Endodermal cell (in vitro differentiated cells): ENCODE results near the gene SNAP29. TPM values are rescaled to one million over a fixed set of nuclear protein-coding genes. Genes with fewer than 3 reads are reported as not detected.
"Not testable (repeated sequence)": the region's sequence is repeated elsewhere in the genome, so short reads cannot be mapped to it uniquely, and the experiment has no call there.

Experiments
- DNase-seq: peaks from one replicate; pipeline ENCODE4 v3.0.0-alpha.2; 2017
- H3K27ac ChIP-seq: 2 replicates; pipeline ENCODE4 v1.5.1; 2013; ENCODE audit warnings: mild to moderate bottlenecking, low read depth, low read length, moderate library complexity
- H3K27me3 ChIP-seq: 2 replicates; pipeline ENCODE4 v1.6.1; 2013; ENCODE audit warnings: mild to moderate bottlenecking, low read length, moderate library complexity; ENCODE audit not compliant: insufficient read depth, control insufficient read depth, poor library complexity, severe bottlenecking
- H3K36me3 ChIP-seq: 2 replicates; pipeline ENCODE4 v1.7.0; 2013; ENCODE audit warnings: mild to moderate bottlenecking, low read length, moderate library complexity; ENCODE audit not compliant: control insufficient read depth, insufficient read depth
- H3K4me1 ChIP-seq: one replicate; pipeline ENCODE4 v1.7.0; 2013; ENCODE audit warnings: low read length; ENCODE audit not compliant: control insufficient read depth, insufficient read depth
- H3K4me3 ChIP-seq: 2 replicates; pipeline ENCODE4 v1.5.1; 2013; ENCODE audit warnings: mild to moderate bottlenecking, low read length, moderate library complexity
- H3K9ac ChIP-seq: 2 replicates; pipeline ENCODE4 v1.6.1; 2013; ENCODE audit warnings: mild to moderate bottlenecking, low read length, moderate library complexity; ENCODE audit not compliant: poor library complexity, severe bottlenecking; ENCODE audit errors: extremely low read depth
- H3K9me3 ChIP-seq: 2 replicates; pipeline ENCODE4 v1.6.1; 2013; ENCODE audit warnings: mild to moderate bottlenecking, low read length, moderate library complexity; ENCODE audit not compliant: control insufficient read depth
- H3K27ac Mint-ChIP-seq: 2 replicates; pipeline ENCODE4 v1.8.0; 2020; ENCODE audit warnings: mixed read lengths
- H3K27me3 Mint-ChIP-seq: 2 replicates; pipeline ENCODE4 v1.8.0; 2021; ENCODE audit warnings: mild to moderate bottlenecking, mixed read lengths; ENCODE audit not compliant: insufficient read depth
- H3K36me3 Mint-ChIP-seq: 2 replicates; pipeline ENCODE4 v1.8.0; 2020; ENCODE audit warnings: low read depth, mixed read lengths
- H3K4me1 Mint-ChIP-seq: 2 replicates; pipeline ENCODE4 v1.8.0; 2020; ENCODE audit warnings: mixed read lengths
- H3K4me3 Mint-ChIP-seq: 2 replicates; pipeline ENCODE4 v1.8.0; 2020; ENCODE audit warnings: mild to moderate bottlenecking, moderate library complexity, mixed read lengths
- H3K9me3 Mint-ChIP-seq: 2 replicates; pipeline ENCODE4 v1.8.0; 2020; ENCODE audit warnings: mild to moderate bottlenecking, mixed read lengths
- CTCF ChIP-seq: fragments of 200-600 bp; sonication (generic); conservative IDR thresholded peaks from 2 replicates; pipeline ENCODE4 v1.5.0; 2021; ENCODE audit warnings: antibody characterized with exemption, mild to moderate bottlenecking
- WGBS, 2 experiments: methylation state at CpG; one replicate each; pipeline versions ENCODE4 v1.1.5 to v1.1.7; 2013; ENCODE audit warnings: missing lambda C conversion rate in 2 of 2, mixed read lengths in 1 of 2; ENCODE audit not compliant: insufficient coverage in 1 of 2, insufficient read length in 1 of 2; 5-methylcytosine and 5-hydroxymethylcytosine counted together
- total RNA-seq, 2 donors: library from RNA; stranded (reverse); fragmentation: NEBNext Ultra II Directional in 1 of 2; extraction: Animal tissue kit (Norgen Biotek cat#: 25700) in 1 of 2; gene quantifications; 2 replicates in 1 of 2; 3 replicates in 1 of 2; pipeline ENCODE4 v1.2.1, GENCODE V29; 2021

Gene SNAP29
- total RNA-seq, 2 donors from 2014 or later, result 16.5 to 21.8 TPM

GRCh38 chr22:20906387-20906767, 47.6 kb downstream of the SNAP29 start:
- no peak overlapping the region for H3K4me3 Mint-ChIP-seq
- WGBS, 2 experiments, result 87 to 100% methylated on average over 1 to 3 of the region's 3 CpGs
- no peak for TF ChIP-seq CTCF
- H3K27ac Mint-ChIP-seq, result no peak overlapping the region
- Histone ChIP-seq H3K9me3 (no peaks in the 10 kb centered on the region), H3K9ac (no peak overlapping the region), H3K27ac (no peak overlapping the region), H3K4me3 (no peak overlapping the region), H3K36me3 (no peaks in the 10 kb centered on the region), H3K27me3 (no peaks in the 10 kb centered on the region), H3K4me1 (no peaks in the 10 kb centered on the region)
- H3K36me3 Mint-ChIP-seq, result no peaks in the 10 kb centered on the region
- no peaks in the 10 kb centered on the region for H3K9me3 Mint-ChIP-seq
- peaks cover 4% of the 10 kb centered on the region for H3K27me3 Mint-ChIP-seq
- no peak for DNase-seq
- no peaks in the 10 kb centered on the region for H3K4me1 Mint-ChIP-seq

- H3K4me1 Mint-ChIP-seq, H3K4me3 Mint-ChIP-seq, H3K9me3 Mint-ChIP-seq, H3K9ac ChIP-seq, DNase-seq, H3K27me3 ChIP-seq, H3K27ac Mint-ChIP-seq, H3K4me1 ChIP-seq, H3K27ac ChIP-seq, H3K36me3 ChIP-seq, H3K4me3 ChIP-seq, H3K36me3 Mint-ChIP-seq, H3K9me3 ChIP-seq, H3K27me3 Mint-ChIP-seq: not testable (repeated sequence)
- 96 to 97% methylated on average over 5 of the region's 5 CpGs for WGBS, 2 experiments
Observed at GRCh38 chr22:20908717-20909116, 49.9 kb downstream of the SNAP29 start.

- H3K9ac ChIP-seq, result no peak overlapping the region
- H3K4me3 ChIP-seq, result no peak overlapping the region
- H3K36me3 ChIP-seq, result no peaks in the 10 kb centered on the region
- 82 to 83% methylated on average over 2 to 6 of the region's 6 CpGs for WGBS, 2 experiments
- H3K4me1 ChIP-seq, result no peaks in the 10 kb centered on the region
- H3K4me3 Mint-ChIP-seq, result no peak overlapping the region
- TF ChIP-seq CTCF, result no peak
- no peaks in the 10 kb centered on the region for H3K36me3 Mint-ChIP-seq
- no peaks in the 10 kb centered on the region for H3K27me3 ChIP-seq
- no peak for DNase-seq
- no peaks in the 10 kb centered on the region for H3K4me1 Mint-ChIP-seq
- no peaks in the 10 kb centered on the region for H3K9me3 Mint-ChIP-seq
- no peak overlapping the region for H3K27ac Mint-ChIP-seq
- no peak overlapping the region for H3K27ac ChIP-seq
- no peaks in the 10 kb centered on the region for H3K9me3 ChIP-seq
- H3K27me3 Mint-ChIP-seq, result peaks cover 4% of the 10 kb centered on the region
Observed at GRCh38 chr22:20909543-20910303, 50.9 kb downstream of the SNAP29 start.

GRCh38 chr22:20912494-20912893, 53.7 kb downstream of the SNAP29 start:
- Histone ChIP-seq H3K9ac (no peak overlapping the region), H3K9me3 (no peaks in the 10 kb centered on the region), H3K27ac (no peak overlapping the region), H3K27me3 (no peaks in the 10 kb centered on the region), H3K4me1 (no peaks in the 10 kb centered on the region), H3K36me3 (no peaks in the 10 kb centered on the region), H3K4me3 (no peak overlapping the region)
- DNase-seq, result no peak
- Mint-ChIP-seq H3K9me3 (no peaks in the 10 kb centered on the region), H3K4me1 (peaks cover 4% of the 10 kb centered on the region), H3K4me3 (no peak overlapping the region), H3K27ac (no peak overlapping the region), H3K36me3 (no peaks in the 10 kb centered on the region), H3K27me3 (no peaks in the 10 kb centered on the region)
- whole genome bisulfite sequencing, 2 experiments, result 91 to 94% methylated on average over 5 to 6 of the region's 6 CpGs
- no peak for TF ChIP-seq CTCF
